ENCODE measurements around the gene AMOTL1. TPM values are rescaled to one million over a fixed set of nuclear protein-coding genes. Genes with fewer than 3 reads are reported as not detected.

The AMOTL1 gene
- total and polyA plus RNA-seq, 12 donors, result 3.0 to 26.7 (median 19.5) TPM

GRCh38 chr11:94876222-94876621, 108.1 kb downstream of the AMOTL1 start:
- DNase-seq, result no peak
- Histone ChIP-seq H3K4me1 (replicated peaks in 1 of 2) (peaks cover 8 to 24% of the 10 kb centered on the region in 2 donors), H3K36me3 (replicated peaks in 1 of 2) (no peaks in the 10 kb centered on the region), H3K9me3 (replicated peaks in 1 of 3) (no peaks in the 10 kb centered on the region), H3K27ac (peak overlapping the region in 2 of 5 donors; percentile 72 to 77), H3K4me3 (no peak overlapping the region), H3K27me3 (no peaks in the 10 kb centered on the region)
- intact Hi-C loops (cut with DNase I), result no loop called here
- 79 to 89% (median 85%) methylated on average over 8 of the region's 8 CpGs for WGBS, 4 donors
- TF ChIP-seq POLR2A (IDR thresholded peaks at IDR 0.05) (no peak), CTCF (IDR thresholded peaks at IDR 0.05) (no peak)

DNA sequence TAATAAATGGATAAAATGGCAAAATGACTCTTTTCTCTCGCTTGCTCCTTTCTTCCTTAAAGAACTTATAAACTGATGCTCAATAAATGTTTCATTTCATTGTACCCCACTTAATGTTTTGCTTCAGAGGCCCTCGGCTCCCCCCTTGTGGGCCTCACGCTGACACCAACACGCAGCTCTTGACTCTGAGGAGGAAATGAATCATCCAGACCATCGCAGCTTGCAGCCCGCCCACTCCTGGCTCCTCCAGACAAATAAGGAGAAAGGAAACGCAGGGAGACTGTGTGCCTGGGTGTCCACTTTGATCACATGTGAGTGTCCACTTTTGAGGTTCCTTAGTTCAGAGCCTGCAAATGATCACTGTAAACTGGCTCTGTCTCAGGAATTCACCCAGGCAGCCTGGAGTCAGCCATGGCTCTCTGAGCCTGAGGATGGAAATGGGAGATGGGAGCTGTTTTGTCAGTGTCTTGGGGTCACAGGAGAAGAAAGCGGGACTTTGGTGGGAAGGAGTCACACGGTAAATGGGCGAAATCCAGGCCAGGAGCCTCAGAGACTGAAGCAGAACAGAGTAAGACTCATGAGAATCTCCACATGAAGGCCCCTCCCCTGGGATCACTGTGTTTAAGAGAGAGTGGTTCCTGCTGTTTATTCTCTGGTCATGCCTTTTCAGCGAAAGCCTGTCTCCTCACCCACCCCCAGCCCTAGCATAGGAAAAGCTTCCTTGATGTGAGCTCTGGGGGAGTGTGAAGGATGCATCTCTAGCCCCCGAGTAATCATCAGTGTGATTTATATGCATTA, 108.7 kb downstream of the AMOTL1 start:
- peak; percentile 63 to 92 (median 74) for DNase-seq
- Histone ChIP-seq H3K27me3 (no peaks in the 10 kb centered on the region), H3K27ac (peak overlapping the region in 2 of 5 donors; percentile 72 to 77), H3K4me3 (no peak overlapping the region), H3K36me3 (replicated peaks in 1 of 2) (no peaks in the 10 kb centered on the region), H3K9me3 (replicated peaks in 1 of 3) (no peaks in the 10 kb centered on the region), H3K4me1 (replicated peaks in 1 of 2) (peaks cover 8 to 24% of the 10 kb centered on the region in 2 donors)
- TF ChIP-seq CTCF (IDR thresholded peaks at IDR 0.05), result peak in 1 of 6 experiments; percentile 12
- no peak for TF ChIP-seq POLR2A (IDR thresholded peaks at IDR 0.05)
- intact Hi-C loops (cut with DNase I), result no loop called here
- WGBS, 4 donors, result 28 to 34% (median 31%) methylated on average over 11 to 12 of the region's 12 CpGs

GRCh38 chr11:94877443-94878200, 109.5 kb downstream of the AMOTL1 start:
- Histone ChIP-seq H3K4me3 (no peak overlapping the region), H3K36me3 (replicated peaks in 1 of 2) (no peaks in the 10 kb centered on the region), H3K27me3 (no peaks in the 10 kb centered on the region), H3K4me1 (replicated peaks in 1 of 2) (peaks cover 8 to 24% of the 10 kb centered on the region in 2 donors), H3K9me3 (replicated peaks in 1 of 3) (no peaks in the 10 kb centered on the region), H3K27ac (peak overlapping the region in 2 of 5 donors; percentile 72 to 77)
- TF ChIP-seq CTCF (IDR thresholded peaks at IDR 0.05) (no peak), POLR2A (IDR thresholded peaks at IDR 0.05) (no peak)
- DNase-seq, result peak in 5 of 7 donors; percentile 37 to 66 (median 49)
- intact Hi-C loops (cut with DNase I), result no loop called here
- 54 to 65% (median 56%) methylated on average over 8 to 11 of the region's 11 CpGs for WGBS, 4 donors

GRCh38 chr11:94879006-94879405, 110.8 kb downstream of the AMOTL1 start:
- Histone ChIP-seq H3K27me3 (no peaks in the 10 kb centered on the region), H3K9me3 (replicated peaks in 1 of 3) (no peaks in the 10 kb centered on the region), H3K4me3 (no peak overlapping the region), H3K36me3 (replicated peaks in 1 of 2) (no peaks in the 10 kb centered on the region), H3K27ac (no peak overlapping the region), H3K4me1 (replicated peaks in 1 of 2) (peaks cover 8 to 24% of the 10 kb centered on the region in 2 donors)
- intact Hi-C loops (cut with DNase I), result no loop called here
- WGBS, 4 donors, result 96 to 100% (median 99%) methylated on average over 2 of the region's 2 CpGs
- DNase-seq, result no peak
- no peak for TF ChIP-seq CTCF (IDR thresholded peaks at IDR 0.05)
- TF ChIP-seq POLR2A (IDR thresholded peaks at IDR 0.05), result no peak

Data from adrenal gland (tissue), 12 donors.